T47D (cell line): ENCODE measurements around the gene EXOC2.

ENCODE experiments used
- DNase-seq, 2 experiments: peaks; one replicate each; pipeline versions ENCODE4 v3.0.0 to v3.0.0-alpha.2; 2011 to 2012; ENCODE audit warnings: low read depth in 1 of 2, low spot score in 1 of 2
- JUND ChIP-seq: IDR thresholded peaks from 2 replicates; pipeline ENCODE4 v1.6.1; 2012; ENCODE audit warnings: low read depth
- in situ Hi-C: cut with HindIII; loops from 2 replicates; pipeline ENCODE4 v1.10.0; 2016; ENCODE audit warnings: low sequenced_read_pairs, low pct_unique_long_range_greater_than_20kb

Gene EXOC2

GRCh38 chr6:446418-447366 lies 246.2 kb downstream of the EXOC2 start:
- in situ Hi-C loops: no loop called here
- no peak for DNase-seq
- no peak for TF ChIP-seq JUND

DNA sequence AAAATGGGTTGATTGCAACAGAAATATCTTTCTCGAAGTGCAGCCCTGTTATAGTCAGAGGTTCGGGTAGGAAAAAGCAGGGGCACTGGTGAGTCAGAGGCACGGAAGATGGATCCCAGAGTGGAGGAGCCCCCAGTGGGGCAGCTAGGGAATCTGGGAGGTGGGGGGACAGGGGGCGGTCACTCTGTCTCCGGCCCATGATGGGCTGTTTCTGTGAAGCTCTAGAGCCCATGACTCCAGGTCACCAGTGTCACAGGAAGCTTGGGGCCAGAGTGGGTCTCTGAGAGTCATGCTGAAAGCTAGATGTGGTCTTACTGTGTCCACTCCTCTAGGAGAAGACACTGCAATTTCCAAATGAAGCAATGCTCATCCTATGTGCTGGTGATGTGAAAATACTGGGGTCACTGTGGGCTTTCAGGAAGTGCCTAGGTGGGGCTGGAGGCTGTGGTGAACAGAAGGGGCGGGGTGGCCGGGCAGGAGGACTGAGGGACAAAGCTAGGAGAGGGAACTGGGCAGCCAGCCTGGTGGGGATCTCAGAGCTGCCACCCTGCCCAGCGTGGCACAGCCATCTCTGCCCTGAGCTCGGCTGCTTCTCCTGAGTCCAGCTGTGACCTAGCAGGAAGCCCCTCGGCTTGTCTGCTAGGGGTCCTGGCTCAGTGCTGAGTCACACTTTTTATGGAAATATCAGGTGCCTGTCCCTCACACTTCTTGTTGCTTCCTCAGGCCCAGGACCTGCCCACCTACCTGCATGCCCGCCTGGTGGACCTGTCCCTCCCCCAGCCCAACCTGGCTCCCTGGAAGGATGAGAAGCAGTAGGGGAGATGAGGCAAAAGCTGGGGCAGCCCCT lies 247.1 kb downstream of the EXOC2 start:
- no peak for TF ChIP-seq JUND
- DNase-seq: no peak
- in situ Hi-C loops: no loop called here

GRCh38 chr6:444653-445275 lies 248.2 kb downstream of the EXOC2 start:
- DNase-seq: no peak
- in situ Hi-C loops: no loop called here
- TF ChIP-seq JUND: no peak

- TF ChIP-seq JUND: no peak
- in situ Hi-C loops: no loop called here
- no peak for DNase-seq
These were observed 249.2 kb downstream of the EXOC2 start for GRCh38 chr6:443621-444159.

- in situ Hi-C loops: no loop called here
- no peak for TF ChIP-seq JUND
- no peak for DNase-seq
These were observed 251.6 kb downstream of the EXOC2 start for GRCh38 chr6:441126-441920.

GRCh38 chr6:439641-440167 lies 253.2 kb downstream of the EXOC2 start:
- in situ Hi-C loops: no loop called here
- TF ChIP-seq JUND: no peak
- DNase-seq: no peak

DNA sequence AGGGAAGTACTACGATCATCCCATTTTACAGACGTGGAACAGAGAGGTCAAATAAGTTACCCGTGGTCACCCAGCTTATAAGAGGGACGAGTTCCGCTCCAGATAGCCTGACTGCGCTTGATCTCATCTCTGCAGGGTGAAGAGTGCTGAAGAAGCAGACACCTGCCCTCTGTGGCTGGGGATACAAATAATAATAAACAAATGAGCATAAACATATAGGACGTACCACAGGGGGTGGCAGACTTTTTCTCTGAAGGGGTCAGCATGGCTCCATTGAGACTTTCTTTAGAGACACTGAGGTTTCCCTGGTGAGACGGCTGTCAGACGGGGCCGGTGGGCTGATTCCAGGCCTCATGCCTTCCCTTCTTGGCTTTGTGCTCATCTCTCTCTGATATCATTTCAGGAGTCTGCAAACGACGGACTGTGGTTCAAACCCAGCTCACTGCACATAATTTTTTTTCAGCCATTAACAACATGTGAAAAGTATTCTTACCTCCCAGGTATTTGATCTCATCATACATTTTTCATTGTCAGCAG lies 254.2 kb downstream of the EXOC2 start:
- DNase-seq: no peak
- in situ Hi-C loops: no loop called here

DNA sequence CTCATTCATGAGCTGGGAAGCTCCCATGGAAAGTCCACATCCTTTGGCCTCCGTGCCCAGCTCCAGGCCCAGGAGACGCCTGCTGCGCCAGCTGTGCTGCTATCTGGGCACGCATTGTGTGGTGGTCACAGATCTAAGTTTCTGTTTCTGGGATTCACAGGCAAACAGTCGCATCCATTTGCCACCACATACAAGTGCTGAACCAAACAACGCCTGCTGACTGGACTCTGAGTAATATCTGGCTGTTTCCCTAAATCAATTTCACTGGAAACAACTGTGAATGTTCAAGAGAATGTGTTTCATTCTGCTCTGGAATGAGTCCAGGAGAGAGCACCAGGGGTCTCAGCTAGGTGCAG lies 255.9 kb downstream of the EXOC2 start:
- no peak for TF ChIP-seq JUND
- no peak for DNase-seq
- in situ Hi-C loops: no loop called here

More for the DNA sequence above, 254.2 kb downstream of the EXOC2 start:
- TF ChIP-seq JUND: no peak

DNA sequence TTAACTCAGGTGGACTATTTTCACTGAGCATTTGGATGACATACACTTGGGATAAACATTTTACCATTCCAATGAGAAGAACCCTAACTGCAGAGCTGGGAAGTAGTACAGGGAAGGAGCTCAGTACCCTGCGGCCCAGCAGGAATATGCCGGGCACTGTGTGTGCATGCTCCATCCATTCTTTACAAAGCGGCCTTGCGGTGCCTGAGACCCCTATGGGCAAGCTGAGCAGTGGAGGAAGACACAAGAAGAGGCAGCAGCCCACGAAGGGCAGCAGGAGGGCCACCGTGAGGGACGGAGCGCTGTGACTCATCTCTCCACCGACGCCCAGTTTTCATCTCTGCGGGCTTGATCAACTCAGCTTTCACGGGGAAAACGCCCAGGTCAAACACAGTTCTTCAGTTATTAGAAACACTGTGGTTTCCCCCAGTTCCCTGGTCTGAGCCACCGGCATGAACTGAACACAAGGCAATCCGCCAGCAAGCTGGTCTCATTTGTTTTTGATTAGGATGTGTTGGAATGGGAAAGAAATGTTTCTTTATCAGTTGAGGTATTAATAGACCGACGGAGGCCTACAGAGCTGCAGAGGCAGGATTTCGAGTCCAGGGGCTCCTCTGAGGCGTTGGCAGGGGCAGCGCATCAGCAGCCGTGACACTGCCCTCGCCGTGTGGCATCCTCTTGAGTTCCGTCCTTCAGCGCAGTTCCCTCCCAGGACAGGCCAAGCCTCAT lies 256.5 kb downstream of the EXOC2 start:
- DNase-seq: no peak
- in situ Hi-C loops: no loop called here
- TF ChIP-seq JUND: no peak

DNA sequence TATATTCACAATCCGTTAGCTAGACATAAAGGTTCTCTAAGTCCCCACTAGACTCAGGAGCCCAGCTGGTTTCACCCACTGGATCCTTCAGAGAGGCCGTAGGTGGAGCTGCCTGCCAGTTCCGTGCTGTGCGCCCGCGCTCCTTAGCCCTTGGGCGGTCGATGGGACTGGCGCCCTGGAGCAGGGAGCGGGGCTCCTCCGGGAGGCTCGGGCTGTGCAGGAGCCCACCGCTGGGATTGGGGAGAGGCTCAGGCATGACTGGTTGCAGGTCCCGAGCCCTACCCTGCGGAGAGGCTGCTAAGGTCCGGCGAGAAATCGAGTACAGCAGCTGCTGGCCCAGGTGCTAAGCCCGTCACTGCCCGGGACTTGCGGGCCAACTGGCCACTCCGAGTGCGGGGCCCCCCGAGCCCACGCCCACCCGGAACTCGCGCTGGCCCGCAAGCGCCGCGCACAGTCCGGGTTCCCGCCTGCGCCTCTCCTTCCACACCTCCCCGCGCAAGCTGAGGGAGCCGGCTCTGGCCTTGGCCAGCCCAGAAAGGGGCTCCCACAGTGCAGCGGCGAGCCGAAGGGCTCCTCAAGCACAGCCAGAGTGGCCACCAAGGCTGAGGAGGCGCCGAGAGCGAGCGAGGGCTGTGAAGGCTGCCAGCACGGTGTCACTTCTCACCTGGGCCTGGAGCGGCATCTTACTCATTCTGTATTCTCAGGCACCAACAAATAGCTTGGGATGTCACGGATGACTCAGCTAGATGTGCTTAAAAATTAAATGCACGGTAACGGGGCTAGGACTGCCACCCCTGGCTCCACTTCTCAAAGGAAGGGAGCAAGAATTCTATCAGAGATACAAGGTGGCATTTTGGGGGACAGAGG lies 257.3 kb downstream of the EXOC2 start:
- no peak for TF ChIP-seq JUND
- in situ Hi-C loops: no loop called here
- no peak for DNase-seq
